ENCODE data around the gene DCAF8.

GRCh38 chr1:160257411-160258015, 4.8 kb downstream of the DCAF8 start:
- TF ChIP-seq CTCF (IDR thresholded peaks at IDR 0.05): no peak
- no peak for TF ChIP-seq POLR2A (IDR thresholded peaks at IDR 0.05)

All from prostate gland (tissue), 2 donors.